K562 (cell line): ENCODE data around the gene SH3RF1. TPM values are rescaled to one million over a fixed set of nuclear protein-coding genes. Genes with fewer than 3 reads are reported as not detected.

Experiments used
- ATAC-seq: fragments of 200-7000 bp; cut with Tn5 transposase; 3 replicates; pipeline ENCODE4 v1.9.1; 2020; ENCODE audit warnings: moderate library complexity
- BruUV-seq: library from RNA; stranded (reverse); fragments of 400-500 nt; replicated peaks from 2 replicates; lab custom pipeline; 2021; lab: Mats Ljungman, UMichigan
- CTCF ChIA-PET: fragments of 300-600 bp; formaldehyde crosslinking; extraction: SDS; loops from one replicate; lab custom pipeline; 2021; ENCODE audit warnings: low intra/inter-chr PET ratio; lab: Yijun Ruan, JAX
- POLR2A ChIA-PET: fragments of 300-600, 350-650 bp; sonication (Branson Sonifier 250); formaldehyde crosslinking; extraction: SDS; loops from one replicate; lab custom pipeline; 2021; ENCODE audit warnings: antibody characterized with exemption, inconsistent platforms; lab: Yijun Ruan, JAX
- DNase-seq, 4 experiments: peaks; one replicate each; pipeline versions ENCODE4 v3.0.0 to v3.0.0-alpha.2; 2011 to 2018; ENCODE audit warnings: low spot score in 3 of 4, mixed read lengths in 3 of 4; ENCODE audit errors: extremely low read depth in 1 of 4
- FAIRE-seq: peaks from 2 replicates; lab custom pipeline; 2011; peaks lifted over from hg19 to GRCh38; lab: Jason Lieb, UNC
- H2AFZ ChIP-seq: 2 replicates; pipeline ENCODE4 v1.6.0; 2011; ENCODE audit warnings: low read depth, low read length, control low read depth, inconsistent platforms
- H3K27ac ChIP-seq: fragments of 200-600 bp; 3 replicates; pipeline ENCODE4 v1.8.0; 2011; ENCODE audit warnings: low read depth, mild to moderate bottlenecking, control low read depth, inconsistent platforms, low read length, moderate library complexity, mixed read lengths; ENCODE audit errors: extremely low read depth
- H3K27me3 ChIP-seq, 2 experiments: fragments of 300-600 bp in 1 of 2; 2 replicates in 1 of 2; 3 replicates in 1 of 2; pipeline versions ENCODE4 v1.6.0 to v1.8.0; 2011; ENCODE audit warnings: inconsistent platforms in 2 of 2, low read length in 2 of 2, mild to moderate bottlenecking in 1 of 2, mixed read lengths in 1 of 2, moderate library complexity in 1 of 2; ENCODE audit not compliant: control insufficient read depth in 2 of 2, insufficient read depth in 2 of 2
- H3K36me3 ChIP-seq: fragments of 300-600 bp; 3 replicates; pipeline ENCODE4 v1.8.0; 2011; ENCODE audit warnings: mild to moderate bottlenecking, low read length, inconsistent platforms; ENCODE audit not compliant: control insufficient read depth, insufficient read depth
- H3K4me1 ChIP-seq, 2 experiments: fragments of 200-600 bp in 1 of 2; replicated peaks in 1 of 2; 2 replicates in 1 of 2; 3 replicates in 1 of 2; pipeline versions ENCODE4 v1.5.1 to v1.8.0; 2011; ENCODE audit warnings: inconsistent platforms in 2 of 2, low read length in 2 of 2, mild to moderate bottlenecking in 1 of 2, mixed read lengths in 1 of 2, moderate library complexity in 1 of 2; ENCODE audit not compliant: control insufficient read depth in 2 of 2, insufficient read depth in 2 of 2
- H3K4me2 ChIP-seq: 2 replicates; pipeline ENCODE4 v1.6.1; 2011; ENCODE audit warnings: low read length, control low read depth, inconsistent platforms, mixed read lengths; ENCODE audit not compliant: insufficient read depth
- H3K4me3 ChIP-seq: fragments of 200-600 bp; sonication (generic), shearing (Covaris generic); 2 replicates; pipeline ENCODE4 v1.5.1; 2016; ENCODE audit warnings: control low read depth, inconsistent platforms
- H3K79me2 ChIP-seq: fragments of 200-600 bp; 3 replicates; pipeline ENCODE4 v1.8.0; 2011; ENCODE audit warnings: low read length, inconsistent platforms; ENCODE audit not compliant: control insufficient read depth, insufficient read depth
- H3K9ac ChIP-seq, 2 experiments: 2 replicates each; pipeline versions ENCODE4 v1.6.0 to v1.6.1; 2011; ENCODE audit warnings: low read depth in 2 of 2, low read length in 2 of 2, control low read depth in 1 of 2, inconsistent platforms in 1 of 2, mild to moderate bottlenecking in 1 of 2, mixed read lengths in 1 of 2; ENCODE audit not compliant: insufficient read depth in 1 of 2
- H3K9me1 ChIP-seq: one replicate; pipeline ENCODE4 v1.6.0; 2011; ENCODE audit warnings: inconsistent platforms, mild to moderate bottlenecking, low read length, moderate library complexity; ENCODE audit not compliant: control insufficient read depth, insufficient read depth
- H3K9me3 ChIP-seq: replicated peaks from 2 replicates; pipeline ENCODE4 v1.5.1; 2011; ENCODE audit warnings: low read depth, low read length, inconsistent platforms; ENCODE audit not compliant: control insufficient read depth, insufficient read depth
- H4K20me1 ChIP-seq: replicated peaks from 2 replicates; pipeline ENCODE4 v1.6.1; 2011; ENCODE audit warnings: low read length, inconsistent platforms, mixed read lengths; ENCODE audit not compliant: control insufficient read depth, insufficient read depth
- ATF7 ChIP-seq: fragments of 450-650 bp; IDR thresholded peaks from 2 replicates; pipeline ENCODE4 v1.7.1; 2014; ENCODE audit warnings: mild to moderate bottlenecking, moderate library complexity
- EWSR1 ChIP-seq: fragments of 450-650 bp; IDR thresholded peaks from 2 replicates; pipeline ENCODE4 v1.6.1; 2018; ENCODE audit warnings: borderline replicate concordance, mild to moderate bottlenecking, low read depth, moderate library complexity; ENCODE audit not compliant: partially characterized antibody
- HNRNPLL ChIP-seq: fragments of 200-400 bp; formaldehyde crosslinking; IDR thresholded peaks from 2 replicates; pipeline ENCODE4 v1.6.1; 2017; ENCODE audit warnings: low read length, low read depth, mild to moderate bottlenecking; ENCODE audit not compliant: poor library complexity, severe bottlenecking
- NCOA6 ChIP-seq: fragments of 450-650 bp; IDR thresholded peaks from 2 replicates; pipeline ENCODE4 v1.6.1; 2017; ENCODE audit warnings: mild to moderate bottlenecking
- NFIC ChIP-seq: fragments of 450-650 bp; IDR thresholded peaks from 2 replicates; pipeline ENCODE4 v1.6.1; 2017; ENCODE audit warnings: mild to moderate bottlenecking, inconsistent platforms
- POLR2A ChIP-seq: fragments of 450-650 bp; conservative IDR thresholded peaks from 2 replicates; pipeline ENCODE4 v1.6.1; 2016
- SRSF9 ChIP-seq: fragments of 200-400 bp; formaldehyde crosslinking; IDR thresholded peaks from 2 replicates; pipeline ENCODE4 v1.6.1; 2017; ENCODE audit warnings: low read depth, low read length, borderline replicate concordance
- TCF7 ChIP-seq: sonication (generic); IDR thresholded peaks from 2 replicates; pipeline ENCODE4 v1.6.1; 2016; ENCODE audit warnings: antibody characterized with exemption, borderline replicate concordance
- ZNF436 ChIP-seq: fragments of 250-450, 450-650 bp; sonication (Bioruptor Pico); formaldehyde crosslinking; IDR thresholded peaks from 2 replicates; pipeline ENCODE4 v1.7.0; 2020; ENCODE audit warnings: mild to moderate bottlenecking
- in situ Hi-C: fragments of 300-500 bp; cut with MboI; formaldehyde crosslinking; loops from 4 replicates; pipeline ENCODE4 v1.15.0; 2018; ENCODE audit warnings: inconsistent platforms, mixed read lengths
- intact Hi-C: fragments of 100-400 bp; cut with micrococcal nuclease; formaldehyde crosslinking; loops from 2 replicates; pipeline ENCODE4 v1.14.2; 2022
- polyA plus RNA-seq, 8 experiments: library from polyadenylated mRNA; depleted of rRNA in 4 of 8; stranded (reverse) in 5 of 8; unstranded in 3 of 8; fragments of >200 nt; fragmentation: Nextera tagmentation in 2 of 8; fragmentation: Illumina TruSeq in 1 of 8; extraction: Ambion mirVana in 2 of 8; extraction: Trizol in 1 of 8; gene quantifications; 2 replicates each; pipeline versions ENCODE4 v1.2.1 to v1.2.3, GENCODE V29; 2011 to 2014; ENCODE audit warnings: inconsistent platforms in 1 of 8, missing spikeins in 1 of 8
- total RNA-seq, 7 experiments: library from RNA; depleted of rRNA in 6 of 7; stranded (reverse); fragments of >200 nt in 6 of 7; fragmentation: Illumina TruSeq in 2 of 7; extraction: Trizol in 2 of 7; gene quantifications; 2 replicates each; pipeline versions ENCODE4 v1.2.1 to v1.2.3, GENCODE V29; 2011 to 2021; ENCODE audit warnings: low replicate concordance in 1 of 7
- TF ChIP-seq, protein P1 (sequence below): sonication (generic); formaldehyde crosslinking; IDR thresholded peaks from 2 replicates; pipeline ENCODE4 v1.8.0; 2022; ENCODE audit warnings: mild to moderate bottlenecking, missing genetic modification reagents

SH3RF1 gene
- total and polyA plus RNA-seq, 9 of the 15 experiments (the other 6 are each of a cell fraction or from before 2014, with no cell fraction given), result 0.04 to 0.16 (median 0.11) TPM; not detected in 6

DNA sequence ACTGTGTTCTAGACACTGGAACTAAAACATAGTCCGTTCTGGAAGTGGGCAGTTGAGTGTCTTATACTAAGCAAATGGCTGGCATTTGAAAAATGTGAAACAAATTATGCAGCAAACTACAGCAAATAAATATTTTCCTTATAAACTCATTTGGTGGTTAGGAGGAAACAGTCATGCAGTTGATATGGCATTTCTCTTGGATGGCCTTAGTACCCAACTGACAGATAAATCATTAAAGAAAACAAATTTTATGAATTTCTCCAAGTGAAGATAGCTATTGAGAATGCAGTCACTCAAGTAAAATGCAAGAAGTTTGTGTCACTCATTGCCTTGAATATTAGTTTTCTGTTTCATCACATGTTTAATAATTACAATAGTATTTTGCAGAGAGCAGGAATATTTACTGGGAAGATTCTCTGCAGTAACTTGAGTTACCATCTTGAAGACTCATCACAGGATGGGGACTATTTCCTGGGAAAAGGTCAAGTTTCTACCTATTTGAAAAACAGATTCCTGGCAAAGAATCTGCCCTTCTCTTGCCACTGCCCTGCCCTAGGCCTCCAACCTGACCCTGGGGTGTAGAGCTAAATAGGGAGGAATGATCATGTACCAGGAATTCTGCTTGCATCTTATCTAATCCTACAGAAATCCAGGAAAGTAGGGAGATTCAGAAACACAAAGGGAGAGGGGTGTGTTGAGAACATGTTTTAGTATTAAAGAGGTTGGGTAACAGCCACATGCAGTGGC is 105.9 kb downstream of the SH3RF1 start (continued):
- TF ChIP-seq, protein P1, sequence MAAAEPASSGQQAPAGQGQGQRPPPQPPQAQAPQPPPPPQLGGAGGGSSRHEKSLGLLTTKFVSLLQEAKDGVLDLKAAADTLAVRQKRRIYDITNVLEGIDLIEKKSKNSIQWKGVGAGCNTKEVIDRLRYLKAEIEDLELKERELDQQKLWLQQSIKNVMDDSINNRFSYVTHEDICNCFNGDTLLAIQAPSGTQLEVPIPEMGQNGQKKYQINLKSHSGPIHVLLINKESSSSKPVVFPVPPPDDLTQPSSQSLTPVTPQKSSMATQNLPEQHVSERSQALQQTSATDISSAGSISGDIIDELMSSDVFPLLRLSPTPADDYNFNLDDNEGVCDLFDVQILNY (CRISPR knock-in tag), result no peak

DNA sequence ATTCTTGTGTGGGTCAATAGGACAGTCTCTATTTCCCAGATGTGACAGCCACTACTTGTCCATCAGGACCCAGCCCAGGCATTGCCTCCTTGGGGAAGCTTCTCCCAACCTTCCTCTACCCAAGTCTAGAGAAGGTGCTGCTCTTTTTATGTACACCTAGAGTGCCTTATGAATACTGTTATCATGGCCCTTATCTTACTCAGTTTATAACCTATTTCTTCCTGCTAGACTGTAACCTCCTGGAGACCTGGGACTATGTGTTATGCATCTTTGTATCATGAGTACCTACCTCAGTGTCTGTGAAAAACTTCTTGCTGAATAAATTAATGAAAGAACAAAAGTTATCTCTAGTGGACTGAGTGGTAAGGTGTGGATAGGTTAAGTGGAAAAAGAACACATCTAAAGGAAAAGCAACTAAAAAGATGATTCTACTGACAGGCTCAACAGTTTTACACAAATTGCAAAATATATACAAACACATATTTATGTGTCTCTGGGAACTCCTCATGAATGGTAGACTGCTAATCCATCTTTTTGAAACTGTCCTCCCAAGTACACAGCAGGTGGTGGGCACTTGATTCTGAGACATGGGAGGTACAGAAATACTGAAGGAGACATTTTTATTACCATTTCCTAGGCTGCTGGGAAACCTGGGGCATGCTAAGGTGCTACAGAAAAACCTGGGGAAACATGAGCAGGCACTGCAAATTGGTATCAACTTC is 106.6 kb downstream of the SH3RF1 start:
- no TSS peak for BruUV-seq
- Histone ChIP-seq H2AFZ (no peak overlapping the region), H3K36me3 (no peaks in the 10 kb centered on the region), H3K9me1 (no peaks in the 10 kb centered on the region), H3K9ac (no peak overlapping the region)
- POLR2A ChIA-PET, result no interaction called here
- no peak for TF ChIP-seq NCOA6
- no peak for TF ChIP-seq NFIC
- TF ChIP-seq EWSR1, result no peak
- TF ChIP-seq ZNF436 (CRISPR knock-in tag), result no peak
- no peak for TF ChIP-seq POLR2A
- no peak for TF ChIP-seq ATF7
- TF ChIP-seq SRSF9, result no peak
- no peak for TF ChIP-seq TCF7
- TF ChIP-seq HNRNPLL, result no peak
- TF ChIP-seq, all 486 proteins: peak for 0
- CTCF ChIA-PET, result no interaction called here
- in situ Hi-C loops, result no loop called here
- H3K4me1 ChIP-seq, result no peaks in the 10 kb centered on the region
- H3K27ac ChIP-seq, result no peak overlapping the region
- intact Hi-C loops, result no loop called here
- H3K4me3 ChIP-seq, result no peak overlapping the region
- FAIRE-seq (no peak), ATAC-seq (no peak), DNase-seq (no peak)
- no peaks in the 10 kb centered on the region for H3K27me3 ChIP-seq
- H4K20me1 ChIP-seq, result no peaks in the 10 kb centered on the region
- no peaks in the 10 kb centered on the region for H3K9me3 ChIP-seq
- H3K79me2 ChIP-seq, result no peaks in the 10 kb centered on the region
- no peak overlapping the region for H3K4me2 ChIP-seq
